Measurements from ENCODE around the gene C9orf50.

C9orf50 gene

DNA sequence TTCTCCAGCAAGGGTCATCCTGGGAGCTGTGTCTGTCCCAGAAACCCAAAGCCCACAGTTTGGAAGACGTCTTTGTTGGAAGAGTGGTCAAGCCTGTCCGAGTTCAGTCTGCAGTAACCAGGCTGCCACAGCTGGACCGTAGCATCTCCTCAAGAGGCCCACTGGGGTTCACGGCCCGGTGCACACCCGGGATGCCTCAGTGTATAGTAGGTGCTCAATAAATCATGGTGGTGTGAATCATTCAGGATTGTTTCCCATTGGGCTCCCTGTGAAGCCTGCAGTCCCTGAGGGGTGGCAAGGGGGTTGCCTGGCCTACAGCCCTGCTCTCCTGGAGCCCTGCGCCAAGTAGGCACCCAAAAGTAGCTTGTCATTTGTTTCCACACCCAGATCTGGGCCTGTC, 34.3 kb upstream of the C9orf50 start:
- no peak for DNase-seq (ENCODE audit: low spot score in 2 of 2)
- H3K4me3 ChIP-seq, result no peak overlapping the region
- no peaks in the 10 kb centered on the region for H3K9me3 ChIP-seq
- H3K4me1 ChIP-seq, result no peaks in the 10 kb centered on the region
- in situ Hi-C loops (cut with MboI; ENCODE audit: low sequenced_read_pairs), result no loop called here
- no peaks in the 10 kb centered on the region for H3K36me3 ChIP-seq (replicated peaks)
- no peaks in the 10 kb centered on the region for H3K27me3 ChIP-seq (ENCODE audit: low read depth)

DNA sequence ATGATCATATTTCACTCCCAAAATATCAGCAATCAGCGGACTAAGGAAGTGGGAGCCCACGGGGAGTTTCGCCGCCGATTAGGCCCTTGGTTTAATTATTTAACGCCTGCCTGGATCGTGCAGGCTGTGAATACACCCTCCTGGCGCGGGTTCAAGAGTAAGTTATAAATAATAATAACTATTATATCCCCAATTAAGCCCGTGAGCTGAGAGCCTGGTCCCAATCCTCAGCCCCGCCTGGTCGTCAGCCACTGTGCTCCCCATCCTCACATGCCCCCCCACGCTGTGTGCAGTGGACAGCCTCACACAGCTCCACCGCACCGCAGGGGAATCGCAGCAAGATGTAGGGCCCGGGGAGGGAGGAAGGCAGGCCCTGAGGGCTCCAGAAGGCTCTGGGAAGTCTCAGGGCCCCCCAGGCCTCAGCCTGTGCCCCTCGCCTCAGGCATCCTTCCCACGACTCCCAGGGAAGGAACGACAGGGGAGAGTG, 33.7 kb upstream of the C9orf50 start:
- DNase-seq (ENCODE audit: low spot score in 2 of 2), result no peak
- in situ Hi-C loops (cut with MboI; ENCODE audit: low sequenced_read_pairs), result no loop called here
- Histone ChIP-seq H3K27me3 (ENCODE audit: low read depth) (no peaks in the 10 kb centered on the region), H3K4me1 (no peaks in the 10 kb centered on the region), H3K4me3 (no peak overlapping the region), H3K36me3 (replicated peaks) (no peaks in the 10 kb centered on the region), H3K9me3 (no peaks in the 10 kb centered on the region)

DNA sequence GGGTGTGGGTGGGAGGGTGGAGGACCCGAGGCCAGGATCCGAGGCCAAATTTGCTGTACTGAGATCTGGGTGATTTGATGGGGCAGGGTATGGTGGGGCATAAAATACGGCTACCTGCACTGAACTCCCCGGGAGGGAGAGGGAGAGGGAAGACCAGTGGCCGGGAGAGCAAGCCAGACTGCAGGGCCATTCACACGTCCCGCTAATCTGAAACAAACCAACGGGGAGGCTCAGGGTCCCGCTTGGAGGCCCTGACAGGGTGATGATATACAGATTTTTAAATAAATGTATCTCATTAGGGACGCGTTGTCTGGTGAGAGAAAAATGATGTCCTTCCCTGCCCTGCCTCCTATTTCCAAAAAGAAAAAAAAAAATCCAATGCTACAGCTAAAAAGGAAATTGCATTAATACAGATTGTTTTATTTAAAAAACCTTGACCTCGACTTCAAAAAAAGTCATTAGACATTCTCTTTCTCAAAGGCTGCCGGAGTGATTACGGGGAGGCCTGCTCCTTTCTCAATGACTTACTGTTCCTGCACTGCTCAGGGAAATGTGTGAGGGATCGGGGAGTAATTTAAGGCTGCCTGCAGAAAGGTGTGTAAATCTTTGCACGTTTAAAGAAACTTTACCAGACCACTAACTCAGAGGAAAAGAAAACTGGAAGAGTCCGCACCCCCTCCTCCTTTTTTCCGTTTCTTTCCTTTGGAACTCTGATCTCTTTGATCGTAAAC, 33.1 kb upstream of the C9orf50 start:
- DNase-seq (ENCODE audit: low spot score in 2 of 2), result no peak
- H3K4me3 ChIP-seq, result no peak overlapping the region
- H3K9me3 ChIP-seq, result no peaks in the 10 kb centered on the region
- H3K4me1 ChIP-seq, result no peaks in the 10 kb centered on the region
- in situ Hi-C loops (cut with MboI; ENCODE audit: low sequenced_read_pairs), result no loop called here
- H3K36me3 ChIP-seq (replicated peaks), result no peaks in the 10 kb centered on the region
- no peaks in the 10 kb centered on the region for H3K27me3 ChIP-seq (ENCODE audit: low read depth)

DNA sequence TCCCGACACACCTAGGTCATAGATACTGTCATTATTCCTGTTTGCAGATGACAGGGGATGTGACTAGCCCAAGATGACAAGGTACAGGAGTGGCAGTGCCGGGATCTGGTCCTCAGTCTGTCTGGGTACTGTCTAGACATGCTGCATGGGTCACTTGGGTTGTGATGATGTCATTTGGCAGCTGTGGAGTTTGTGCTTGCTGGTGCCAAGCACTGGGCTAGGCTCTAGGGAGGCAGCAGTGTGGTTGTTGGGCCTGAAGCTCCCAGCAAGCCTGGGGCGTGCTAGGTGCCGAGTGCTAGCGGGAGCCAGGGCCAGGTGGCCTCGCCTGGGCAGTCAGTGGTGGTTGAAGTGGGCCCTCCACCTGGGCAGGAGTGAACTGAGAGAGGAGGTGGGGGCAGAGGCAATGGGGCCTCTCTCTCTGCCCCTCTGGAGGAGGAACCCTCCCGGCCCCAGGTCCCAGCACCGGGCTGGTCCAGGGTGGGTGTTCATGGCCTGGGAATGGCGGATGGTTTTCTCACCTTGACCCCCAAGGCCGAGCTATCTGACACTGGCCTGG, 29.9 kb upstream of the C9orf50 start:
- in situ Hi-C loops (cut with MboI; ENCODE audit: low sequenced_read_pairs), result no loop called here
- H3K4me3 ChIP-seq, result no peak overlapping the region
- H3K36me3 ChIP-seq (replicated peaks), result no peaks in the 10 kb centered on the region
- no peaks in the 10 kb centered on the region for H3K9me3 ChIP-seq
- no peak for DNase-seq (ENCODE audit: low spot score in 2 of 2)
- H3K27me3 ChIP-seq (ENCODE audit: low read depth), result no peaks in the 10 kb centered on the region
- no peaks in the 10 kb centered on the region for H3K4me1 ChIP-seq

DNA sequence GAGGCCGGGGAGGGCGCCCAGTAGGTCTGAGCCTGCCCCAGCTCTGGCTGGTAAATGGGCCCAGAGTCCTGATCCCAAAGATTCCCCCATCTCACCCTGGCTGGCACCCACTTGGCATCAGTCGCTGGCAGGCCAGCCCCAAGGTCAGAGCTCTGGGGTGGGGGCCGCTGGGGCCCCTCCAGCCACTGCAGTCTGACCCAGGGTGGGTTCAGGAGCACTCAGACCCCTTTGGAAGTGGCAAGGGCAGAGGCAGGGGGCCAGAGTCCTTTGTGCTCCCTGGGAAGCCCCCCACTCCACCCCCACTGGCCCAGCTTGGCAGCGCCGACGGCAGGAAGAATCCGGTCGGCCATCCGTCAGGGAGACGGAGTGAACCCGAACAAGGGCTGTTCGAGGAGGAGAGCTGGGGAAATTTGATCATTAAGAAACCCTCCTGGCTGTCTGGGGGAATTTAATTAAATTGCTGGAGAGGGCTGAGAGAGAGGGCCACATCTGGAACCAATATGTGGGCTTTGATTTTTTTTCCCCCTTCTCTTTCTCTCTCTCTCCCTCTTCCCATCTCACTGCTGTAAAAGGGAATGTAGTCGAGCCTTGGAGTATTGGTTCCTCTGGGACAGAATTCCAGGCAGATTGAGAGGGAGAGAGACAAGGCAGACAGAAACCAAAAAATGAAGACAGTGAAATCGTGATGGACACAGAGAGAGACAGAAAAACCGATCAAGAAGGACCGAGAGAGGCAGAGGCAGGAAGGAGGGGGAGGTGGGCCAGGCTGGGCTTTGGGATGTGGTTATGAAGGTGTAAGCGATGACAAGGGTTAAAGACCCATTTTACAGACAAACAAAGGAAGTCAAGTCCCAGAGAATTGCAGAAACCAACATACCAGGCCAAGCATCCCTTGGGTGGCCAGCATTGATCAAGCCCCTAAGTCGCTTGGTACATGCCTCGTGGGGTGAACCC, 29.1 kb upstream of the C9orf50 start:
- DNase-seq (ENCODE audit: low spot score in 2 of 2), result no peak
- H3K4me1 ChIP-seq, result no peaks in the 10 kb centered on the region
- no peaks in the 10 kb centered on the region for H3K9me3 ChIP-seq
- H3K36me3 ChIP-seq (replicated peaks), result no peaks in the 10 kb centered on the region
- H3K27me3 ChIP-seq (ENCODE audit: low read depth), result no peaks in the 10 kb centered on the region
- in situ Hi-C loops (cut with MboI; ENCODE audit: low sequenced_read_pairs), result no loop called here
- H3K4me3 ChIP-seq, result no peak overlapping the region

DNA sequence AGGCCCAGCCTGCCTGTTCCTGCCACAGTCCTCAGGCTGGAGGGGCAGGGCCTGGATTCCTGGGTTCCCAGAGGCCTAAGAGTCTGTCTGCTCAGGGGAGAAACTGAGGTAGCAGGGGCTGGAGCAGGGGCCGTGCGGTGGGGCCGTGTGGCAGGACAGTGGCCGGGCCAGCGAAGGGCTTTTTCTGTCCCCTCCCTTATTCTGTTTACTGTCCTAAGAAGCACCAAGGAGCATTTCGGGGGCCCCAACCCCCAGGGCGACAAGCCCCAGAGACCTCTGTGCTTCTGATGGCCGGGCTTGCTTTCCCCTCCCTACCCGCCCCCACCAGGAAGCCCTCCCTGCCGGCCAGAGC, 27.8 kb upstream of the C9orf50 start:
- Histone ChIP-seq H3K27me3 (ENCODE audit: low read depth) (no peaks in the 10 kb centered on the region), H3K36me3 (replicated peaks) (no peaks in the 10 kb centered on the region), H3K4me3 (no peak overlapping the region), H3K9me3 (no peaks in the 10 kb centered on the region), H3K4me1 (no peaks in the 10 kb centered on the region)
- DNase-seq (ENCODE audit: low spot score in 2 of 2), result no peak
- in situ Hi-C loops (cut with MboI; ENCODE audit: low sequenced_read_pairs), result no loop called here

DNA sequence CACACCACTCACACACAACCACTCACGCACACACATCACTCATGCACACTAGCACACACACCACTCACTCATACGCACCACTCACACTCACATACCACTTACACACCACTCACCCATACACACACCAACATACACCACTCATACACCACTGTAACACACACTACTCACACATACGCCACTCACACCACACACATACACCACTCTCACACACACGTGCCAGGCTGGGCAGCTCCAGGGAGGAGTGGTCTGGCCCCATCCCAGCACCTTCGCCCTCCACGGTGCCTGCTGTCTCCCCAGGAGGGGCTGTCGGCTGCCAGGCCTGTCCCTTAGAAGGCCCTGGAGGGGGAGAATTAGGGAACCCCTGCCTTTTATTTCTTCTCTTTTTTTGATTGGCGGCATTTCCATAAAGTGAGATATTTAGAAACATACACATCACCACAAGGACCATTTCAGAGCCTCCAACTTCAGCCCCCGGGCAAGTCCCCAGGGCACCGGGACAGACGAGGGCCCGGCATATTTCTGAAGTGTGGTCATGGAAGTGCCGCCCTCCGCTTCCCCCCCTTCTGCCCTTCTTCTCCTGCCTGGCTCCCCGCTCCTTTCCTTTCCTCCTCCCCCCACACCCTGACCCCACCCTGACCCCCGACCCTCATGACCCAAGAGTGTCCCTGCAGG, 27.3 kb upstream of the C9orf50 start:
- Histone ChIP-seq H3K36me3 (replicated peaks) (no peaks in the 10 kb centered on the region), H3K4me1 (no peaks in the 10 kb centered on the region), H3K4me3 (no peak overlapping the region), H3K27me3 (ENCODE audit: low read depth) (no peaks in the 10 kb centered on the region), H3K9me3 (no peaks in the 10 kb centered on the region)
- DNase-seq (ENCODE audit: low spot score in 2 of 2), result no peak
- in situ Hi-C loops (cut with MboI; ENCODE audit: low sequenced_read_pairs), result no loop called here

DNA sequence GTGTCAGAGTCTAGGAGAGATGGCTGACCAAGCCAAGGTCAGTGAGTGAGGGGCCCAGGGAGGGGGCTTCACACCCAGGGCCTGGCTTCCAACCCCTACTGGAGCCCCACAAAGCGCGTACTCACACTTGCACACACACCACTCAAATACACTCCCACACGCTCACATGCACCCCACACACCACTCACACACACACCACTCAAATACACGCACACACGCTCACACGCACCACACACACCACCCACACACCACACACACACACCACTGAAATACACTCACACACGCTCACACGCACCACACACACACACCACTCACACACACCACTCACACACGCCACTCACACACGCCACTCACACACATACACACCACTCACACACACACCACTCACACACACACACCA, 26.7 kb upstream of the C9orf50 start:
- DNase-seq (ENCODE audit: low spot score in 2 of 2), result no peak
- in situ Hi-C loops (cut with MboI; ENCODE audit: low sequenced_read_pairs), result no loop called here
- no peaks in the 10 kb centered on the region for H3K9me3 ChIP-seq
- H3K4me1 ChIP-seq, result no peaks in the 10 kb centered on the region
- H3K36me3 ChIP-seq (replicated peaks), result no peaks in the 10 kb centered on the region
- no peaks in the 10 kb centered on the region for H3K27me3 ChIP-seq (ENCODE audit: low read depth)
- H3K4me3 ChIP-seq, result no peak overlapping the region

DNA sequence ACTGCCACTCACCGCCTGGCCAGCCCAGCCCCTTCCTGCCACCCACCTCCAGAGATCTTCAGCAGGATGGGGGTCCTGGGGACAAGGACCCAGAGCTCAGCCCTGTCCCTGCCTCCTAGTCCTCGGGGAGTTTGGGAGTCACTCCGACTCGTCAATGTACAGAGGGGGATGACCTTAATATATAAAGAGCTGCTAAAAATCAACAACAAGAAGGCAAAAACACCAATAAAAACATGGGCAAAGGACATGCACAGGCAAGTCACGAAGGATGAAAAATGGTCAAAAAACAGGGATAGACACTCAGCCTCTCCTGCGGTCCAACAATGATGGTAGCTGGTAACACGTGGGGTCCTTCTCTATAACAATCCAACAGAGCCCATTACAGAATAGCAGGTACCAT, 25.8 kb upstream of the C9orf50 start:
- H3K27me3 ChIP-seq (ENCODE audit: low read depth), result no peaks in the 10 kb centered on the region
- H3K36me3 ChIP-seq (replicated peaks), result no peaks in the 10 kb centered on the region
- H3K4me3 ChIP-seq, result no peak overlapping the region
- H3K9me3 ChIP-seq, result no peaks in the 10 kb centered on the region
- in situ Hi-C loops (cut with MboI; ENCODE audit: low sequenced_read_pairs), result no loop called here
- H3K4me1 ChIP-seq, result no peaks in the 10 kb centered on the region
- DNase-seq (ENCODE audit: low spot score in 2 of 2), result no peak

DNA sequence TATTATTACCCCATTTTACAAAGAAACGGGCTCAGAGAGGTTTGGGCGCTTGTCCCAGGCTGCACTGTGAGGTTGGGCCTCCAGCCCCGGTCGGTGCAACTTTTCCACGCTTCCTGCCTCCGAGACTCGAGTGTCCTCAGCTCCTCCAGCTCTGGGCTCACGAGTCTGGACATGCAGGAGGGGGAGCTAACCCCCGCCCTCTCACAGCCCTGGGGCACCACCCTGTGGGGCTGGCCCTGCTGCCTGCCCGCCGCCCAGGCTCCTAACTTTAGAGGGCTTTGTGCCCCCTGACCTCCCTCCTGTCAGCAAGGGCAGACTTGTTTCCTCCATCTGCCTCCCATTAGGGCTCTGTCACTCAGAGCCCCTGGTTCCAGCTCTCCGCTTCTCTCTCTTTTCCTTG, 25.4 kb upstream of the C9orf50 start:
- Histone ChIP-seq H3K4me3 (no peak overlapping the region), H3K36me3 (replicated peaks) (no peaks in the 10 kb centered on the region), H3K4me1 (no peaks in the 10 kb centered on the region), H3K9me3 (no peaks in the 10 kb centered on the region), H3K27me3 (ENCODE audit: low read depth) (no peaks in the 10 kb centered on the region)
- no peak for DNase-seq (ENCODE audit: low spot score in 2 of 2)
- in situ Hi-C loops (cut with MboI; ENCODE audit: low sequenced_read_pairs), result no loop called here

DNA sequence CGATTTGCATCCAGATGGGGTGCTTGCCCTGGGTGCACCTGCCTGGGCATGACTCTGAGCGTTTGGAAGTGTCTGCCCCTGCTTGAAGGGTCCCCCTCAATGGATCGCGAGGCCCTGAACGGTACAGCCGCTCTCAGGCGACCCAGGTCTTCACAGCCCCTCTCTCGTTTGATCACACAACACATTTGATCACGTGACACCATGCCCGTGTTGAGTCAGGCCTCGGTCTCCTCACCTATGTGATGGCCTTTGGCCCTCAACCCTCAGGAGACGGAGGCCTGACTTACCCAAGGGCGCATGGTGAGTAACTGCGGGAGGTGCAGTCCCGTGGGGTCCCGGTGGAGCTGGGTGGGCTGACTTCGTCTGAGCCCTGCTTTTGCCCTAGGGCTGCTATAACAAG, 24.0 kb upstream of the C9orf50 start:
- H3K36me3 ChIP-seq (replicated peaks), result no peaks in the 10 kb centered on the region; the same call in 1 of the 2 replicates
- no peaks in the 10 kb centered on the region for H3K9me3 ChIP-seq
- no peaks in the 10 kb centered on the region for H3K27me3 ChIP-seq (ENCODE audit: low read depth)
- in situ Hi-C loops (cut with MboI; ENCODE audit: low sequenced_read_pairs), result loop anchor here (5.0 kb wide), 1 partner anchor 137 kb away; no protein-coding TSS in a partner anchor
- H3K4me3 ChIP-seq, result no peak overlapping the region
- no peak for DNase-seq (ENCODE audit: low spot score in 2 of 2)
- H3K4me1 ChIP-seq, result peaks cover 10% of the 10 kb centered on the region

DNA sequence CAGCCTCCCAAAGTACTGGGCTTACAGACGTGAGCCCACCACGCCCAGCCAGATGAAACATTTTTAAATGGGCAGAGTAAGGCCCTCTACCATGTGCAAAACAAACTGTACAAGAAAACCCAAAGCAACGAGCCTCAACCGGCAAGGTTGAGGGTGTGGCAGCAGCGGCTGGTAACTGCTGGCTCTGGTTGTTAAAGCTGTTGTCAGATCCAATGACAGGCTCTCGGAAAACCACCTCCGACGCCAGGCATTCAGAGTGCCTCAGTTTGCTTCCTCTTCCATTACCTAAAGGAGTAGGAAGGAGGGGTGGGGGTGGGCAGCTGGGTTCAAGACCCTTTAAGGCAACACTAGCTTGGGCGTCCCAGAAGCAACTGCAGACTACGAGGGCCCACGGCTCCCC, 23.5 kb upstream of the C9orf50 start:
- Histone ChIP-seq H3K9me3 (no peaks in the 10 kb centered on the region), H3K4me1 (peaks cover 15% of the 10 kb centered on the region), H3K36me3 (replicated peaks) (peaks cover 5% of the 10 kb centered on the region), H3K27me3 (ENCODE audit: low read depth) (no peaks in the 10 kb centered on the region), H3K4me3 (no peak overlapping the region)
- no peak for DNase-seq (ENCODE audit: low spot score in 2 of 2)
- in situ Hi-C loops (cut with MboI; ENCODE audit: low sequenced_read_pairs), result loop anchor here (5.0 kb wide), 1 partner anchor 138 kb away; no protein-coding TSS in a partner anchor

DNA sequence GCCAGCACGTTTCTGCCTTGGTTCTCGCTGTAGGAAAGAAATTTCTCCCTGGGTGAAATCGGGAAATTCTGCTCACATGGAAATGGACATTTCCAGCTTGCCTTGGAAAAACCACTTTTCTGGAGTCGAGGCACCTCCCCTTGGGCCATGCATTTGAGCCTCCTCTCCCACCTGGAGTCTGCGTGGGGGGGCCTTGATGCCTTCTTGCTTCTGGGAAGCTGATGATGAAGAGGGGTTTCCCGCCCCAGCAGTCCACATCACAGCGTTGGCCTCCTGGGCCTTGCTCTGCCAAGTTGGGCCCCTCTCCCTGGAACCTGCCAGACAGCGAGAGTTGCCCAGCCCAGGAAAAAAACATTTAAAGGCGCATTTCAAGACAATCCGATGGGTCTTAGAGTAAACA, 22.8 kb upstream of the C9orf50 start:
- Histone ChIP-seq H3K9me3 (no peaks in the 10 kb centered on the region), H3K4me3 (no peak overlapping the region), H3K4me1 (peaks cover 15% of the 10 kb centered on the region), H3K27me3 (ENCODE audit: low read depth) (no peaks in the 10 kb centered on the region), H3K36me3 (replicated peaks) (peaks cover 12% of the 10 kb centered on the region)
- in situ Hi-C loops (cut with MboI; ENCODE audit: low sequenced_read_pairs), result loop anchor here (5.0 kb wide), 1 partner anchor 139 kb away; no protein-coding TSS in a partner anchor
- no peak for DNase-seq (ENCODE audit: low spot score in 2 of 2)

All from HAP-1 (cell line).